ENCODE measurements around the gene PODXL2.
"Not testable (repeated sequence)": the region's sequence is repeated elsewhere in the genome, so short reads cannot be mapped to it uniquely, and the experiment has no call there.

The PODXL2 gene

DNA sequence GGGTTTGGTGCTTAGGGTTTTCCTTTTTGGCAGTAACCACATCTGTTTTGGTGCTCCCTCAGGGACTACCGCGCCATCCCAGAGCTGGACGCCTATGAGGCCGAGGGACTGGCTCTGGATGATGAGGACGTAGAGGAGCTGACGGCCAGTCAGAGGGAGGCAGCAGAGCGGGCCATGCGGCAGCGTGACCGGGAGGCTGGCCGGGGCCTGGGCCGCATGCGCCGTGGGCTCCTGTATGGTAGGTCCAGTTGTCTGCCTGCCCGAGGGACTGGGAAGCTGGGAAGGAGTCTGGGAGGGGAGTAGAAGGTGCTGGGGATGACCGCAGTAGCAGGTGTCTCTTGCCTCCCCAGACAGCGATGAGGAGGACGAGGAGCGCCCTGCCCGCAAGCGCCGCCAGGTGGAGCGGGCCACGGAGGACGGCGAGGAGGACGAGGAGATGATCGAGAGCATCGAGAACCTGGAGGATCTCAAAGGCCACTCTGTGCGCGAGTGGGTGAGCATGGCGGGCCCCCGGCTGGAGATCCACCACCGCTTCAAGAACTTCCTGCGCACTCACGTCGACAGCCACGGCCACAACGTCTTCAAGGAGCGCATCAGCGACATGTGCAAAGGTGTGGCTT, 24.3 kb upstream of the PODXL2 start:
- no peak for DNase-seq (ENCODE audit: low read depth, low spot score)

DNA sequence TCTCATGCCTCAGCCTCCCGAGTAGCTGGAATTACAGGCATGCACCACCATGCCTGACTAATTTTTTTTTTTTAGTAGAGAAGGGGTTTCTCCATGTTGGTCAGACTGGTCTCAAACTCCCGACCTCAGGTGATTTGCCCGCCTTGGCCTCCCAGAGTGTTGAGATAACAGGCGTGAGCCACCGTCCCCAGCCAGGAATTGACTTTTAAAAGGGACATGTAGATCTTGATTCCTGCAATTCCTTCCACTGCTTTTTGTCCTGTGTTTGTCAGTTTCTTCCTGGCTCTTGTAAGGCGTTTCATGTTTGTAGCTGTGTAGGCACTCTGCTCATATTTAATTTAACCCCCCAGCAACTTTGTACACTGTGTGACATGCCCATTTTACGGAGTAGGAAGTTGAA, 23.4 kb upstream of the PODXL2 start:
- DNase-seq (ENCODE audit: low read depth, low spot score), result not testable (repeated sequence)

DNA sequence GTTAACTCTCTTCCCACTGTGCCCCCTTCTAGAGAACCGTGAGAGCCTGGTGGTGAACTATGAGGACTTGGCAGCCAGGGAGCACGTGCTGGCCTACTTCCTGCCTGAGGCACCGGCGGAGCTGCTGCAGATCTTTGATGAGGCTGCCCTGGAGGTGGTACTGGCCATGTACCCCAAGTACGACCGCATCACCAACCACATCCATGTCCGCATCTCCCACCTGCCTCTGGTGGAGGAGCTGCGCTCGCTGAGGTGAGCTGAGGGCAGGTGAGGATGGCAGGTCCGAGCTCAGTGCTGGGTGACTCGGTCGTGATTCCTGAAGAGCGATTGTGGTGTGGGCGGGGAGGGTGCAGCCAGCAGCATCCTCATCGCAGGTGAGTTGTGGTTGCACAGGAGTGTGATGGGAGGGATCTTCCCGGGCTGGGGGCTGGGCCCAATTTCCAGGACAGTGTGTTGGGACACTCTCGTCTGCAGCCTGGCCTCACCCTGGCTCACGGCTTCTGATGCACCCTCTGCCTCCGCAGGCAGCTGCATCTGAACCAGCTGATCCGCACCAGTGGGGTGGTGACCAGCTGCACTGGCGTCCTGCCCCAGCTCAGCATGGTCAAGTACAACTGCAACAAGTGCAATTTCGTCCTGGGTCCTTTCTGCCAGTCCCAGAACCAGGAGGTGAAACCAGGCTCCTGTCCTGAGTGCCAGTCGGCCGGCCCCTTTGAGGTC, 22.7 kb upstream of the PODXL2 start:
- DNase-seq (ENCODE audit: low read depth, low spot score), result no peak

DNA sequence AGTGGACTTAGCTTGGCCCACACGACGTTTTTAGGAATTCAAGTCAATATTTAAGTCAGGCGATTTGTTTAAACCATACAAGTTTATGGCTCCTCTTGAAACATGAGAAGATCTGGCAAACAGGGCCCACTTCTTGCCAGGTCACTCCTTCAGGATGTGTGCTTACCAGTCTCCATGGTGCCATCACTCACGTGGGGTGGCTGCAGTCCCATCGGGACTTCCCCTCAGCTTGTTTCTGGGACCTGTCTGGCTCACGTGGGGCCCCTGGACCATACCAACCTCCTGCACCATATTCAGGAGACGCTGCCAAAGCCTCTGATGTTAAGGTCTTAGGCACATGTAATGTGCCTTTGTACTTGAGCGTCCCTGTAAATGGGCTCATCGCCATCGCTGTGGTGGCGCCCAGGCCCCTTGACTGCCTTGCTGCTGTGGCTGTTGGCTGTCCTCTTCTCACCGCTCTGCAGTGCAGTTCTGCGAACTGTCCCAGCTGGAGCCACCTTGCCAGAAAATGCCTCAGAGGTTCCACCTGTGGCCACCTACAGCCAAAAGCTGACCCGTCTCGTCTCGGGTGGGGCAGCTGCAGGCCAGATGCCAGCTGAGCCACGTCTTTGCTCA, 21.9 kb upstream of the PODXL2 start:
- DNase-seq (ENCODE audit: low read depth, low spot score), result no peak

DNA sequence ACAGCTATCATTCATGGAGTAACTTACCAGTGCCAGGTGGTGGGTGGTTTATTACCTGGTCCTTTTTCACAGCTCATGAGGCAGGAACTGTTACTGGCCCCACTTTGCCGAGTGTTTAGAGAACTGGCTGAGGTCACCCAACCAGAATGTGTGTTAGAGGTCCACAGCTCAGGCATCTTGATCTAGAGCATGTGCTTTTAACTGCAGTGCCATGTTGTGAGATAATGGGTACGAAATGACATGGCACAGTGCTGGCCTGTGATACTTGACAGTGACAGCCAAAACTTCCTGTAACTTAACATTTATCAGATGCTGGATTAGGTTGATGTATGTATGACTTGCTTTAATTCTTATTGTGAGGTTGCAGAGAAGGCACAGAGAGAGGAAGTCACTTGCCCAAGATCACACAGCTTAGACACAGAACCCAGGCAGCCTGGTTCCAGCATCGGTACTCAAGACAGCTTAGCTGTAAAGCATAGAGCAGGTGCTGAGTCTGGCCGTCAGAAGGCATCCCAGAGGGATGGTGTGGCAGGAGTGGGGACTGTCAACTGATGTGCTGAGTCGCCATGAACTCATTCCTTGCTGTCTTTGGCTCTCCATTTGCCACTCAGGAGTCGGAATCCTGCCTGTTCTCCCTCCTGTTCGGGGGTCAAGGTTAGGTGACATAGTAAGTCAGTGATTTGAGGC, 21.2 kb upstream of the PODXL2 start:
- DNase-seq (ENCODE audit: low read depth, low spot score), result no peak

DNA sequence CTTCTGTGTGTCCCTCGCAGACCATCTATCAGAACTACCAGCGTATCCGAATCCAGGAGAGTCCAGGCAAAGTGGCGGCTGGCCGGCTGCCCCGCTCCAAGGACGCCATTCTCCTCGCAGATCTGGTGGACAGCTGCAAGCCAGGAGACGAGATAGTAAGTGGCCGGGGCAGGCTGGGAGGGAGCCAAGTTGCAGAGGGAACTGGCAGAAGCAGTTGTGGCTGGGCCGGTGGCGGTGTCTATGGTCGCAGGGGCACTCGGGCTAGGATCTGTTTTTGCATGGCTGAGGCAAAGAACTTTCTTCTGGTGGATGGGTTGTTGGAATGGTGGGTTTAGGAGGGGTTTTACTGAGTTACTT, 20.6 kb upstream of the PODXL2 start:
- DNase-seq (ENCODE audit: low read depth, low spot score), result no peak

DNA sequence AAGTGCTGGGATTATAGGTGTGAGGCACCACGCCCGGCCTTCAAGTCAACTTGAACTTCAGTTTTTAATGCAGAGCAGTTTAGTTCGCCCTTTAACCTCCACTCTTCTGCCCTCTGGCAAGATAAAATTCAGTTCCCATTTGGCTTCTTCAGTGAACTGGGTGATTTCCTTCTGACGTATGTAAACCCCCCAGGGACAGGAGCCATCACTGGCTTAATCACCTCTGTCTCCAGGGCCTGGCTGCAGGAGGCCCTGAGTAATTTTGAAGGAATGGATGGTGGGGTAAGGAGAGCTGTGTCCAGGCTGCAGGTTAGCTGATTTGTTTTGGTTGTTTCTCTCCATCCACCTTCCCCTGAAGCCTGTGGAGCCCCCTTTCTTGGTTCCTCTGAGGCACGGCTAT, 18.9 kb upstream of the PODXL2 start:
- peak; percentile 37 for DNase-seq (ENCODE audit: low read depth, low spot score)

DNA sequence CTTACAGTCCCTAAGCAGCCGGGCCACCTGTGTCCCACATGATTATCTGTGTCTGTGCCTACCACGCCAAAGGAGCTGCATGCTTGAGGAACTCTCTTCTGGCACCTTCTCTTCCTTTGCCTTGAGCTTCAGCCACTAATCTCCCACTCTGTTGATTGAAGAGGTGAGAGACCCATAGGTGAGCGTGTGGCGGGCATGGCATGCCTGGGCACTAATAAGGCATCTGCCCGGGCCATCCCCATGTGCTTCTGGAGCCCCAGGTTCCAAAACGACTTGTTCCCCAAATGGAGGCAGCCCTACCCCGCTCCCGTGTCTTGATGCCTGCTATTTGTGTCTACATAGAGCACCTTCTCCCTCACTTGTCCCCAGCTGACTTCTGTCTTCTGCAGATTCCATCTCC, 17.7 kb upstream of the PODXL2 start:
- DNase-seq (ENCODE audit: low read depth, low spot score), result no peak

DNA sequence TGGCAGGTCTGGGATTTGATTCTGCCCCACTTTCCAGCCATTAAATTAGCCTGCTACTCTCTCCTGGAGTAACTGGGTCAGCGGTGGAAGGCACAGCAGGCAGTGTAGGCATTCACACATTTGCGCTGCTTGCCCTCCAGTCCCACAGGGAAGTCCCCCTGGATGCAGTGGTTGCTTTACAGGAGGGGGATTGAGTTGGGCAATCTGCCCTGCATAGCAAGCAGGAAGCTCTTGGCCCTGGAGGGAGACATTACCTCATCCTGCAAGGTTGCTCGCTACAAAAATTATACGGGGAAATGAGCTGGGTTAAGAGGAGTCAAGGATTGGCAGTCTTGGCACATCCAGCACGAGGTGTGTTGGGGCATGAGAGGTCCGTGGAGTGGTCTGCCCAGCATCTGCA, 16.0 kb upstream of the PODXL2 start:
- DNase-seq (ENCODE audit: low read depth, low spot score), result peak; percentile 86

DNA sequence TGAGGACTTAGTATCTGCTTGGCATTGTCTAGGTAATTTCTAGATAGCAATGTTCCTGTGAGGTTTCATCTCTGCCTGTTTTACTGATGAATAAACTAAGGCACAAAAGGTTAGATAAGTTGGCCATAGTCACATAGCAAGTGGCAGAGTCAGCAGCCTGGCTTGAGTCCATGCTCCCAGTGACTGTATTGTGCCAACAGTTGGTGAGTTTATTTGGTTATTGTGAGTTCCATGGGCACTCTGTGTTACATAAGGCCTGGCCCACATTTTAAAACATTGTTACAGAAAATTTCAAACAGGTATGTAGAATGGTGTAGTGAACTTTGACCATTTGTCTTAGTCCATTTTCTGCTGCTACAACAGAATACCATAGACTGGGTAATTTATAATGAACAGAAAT, 15.6 kb upstream of the PODXL2 start:
- peak; percentile 61 for DNase-seq (ENCODE audit: low read depth, low spot score)

DNA sequence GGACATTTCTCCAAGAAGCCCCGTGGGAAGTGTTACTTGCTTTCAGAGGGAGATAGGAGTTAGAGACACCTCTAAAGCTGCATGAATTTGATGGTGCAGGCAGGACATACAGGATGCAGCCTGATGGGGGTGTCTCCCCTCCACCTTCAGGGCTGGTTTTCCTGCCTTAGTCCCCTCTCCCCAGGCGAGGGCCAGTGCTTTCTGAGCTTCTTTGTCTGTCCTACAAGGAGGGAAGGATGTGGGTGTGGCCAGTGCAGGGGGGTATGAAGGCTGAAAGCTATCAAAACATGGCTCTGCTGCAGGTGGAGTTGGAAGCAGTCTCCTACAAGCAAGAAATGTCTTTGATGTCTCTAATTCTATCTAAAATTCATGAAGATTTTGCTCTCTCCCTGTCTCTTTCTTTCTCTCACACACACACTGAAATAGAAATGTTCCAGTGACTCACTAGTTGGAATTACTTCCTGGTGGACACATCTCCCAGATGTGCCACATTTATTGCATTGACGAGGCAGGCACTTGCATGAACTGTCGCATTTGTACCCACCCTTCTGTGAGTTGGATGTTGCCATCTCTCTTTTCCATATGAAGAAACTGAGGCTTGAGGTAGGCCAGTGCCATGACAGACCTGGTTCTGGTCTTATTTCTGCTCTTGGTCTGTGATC, 13.9 kb upstream of the PODXL2 start:
- no peak for DNase-seq (ENCODE audit: low read depth, low spot score)

DNA sequence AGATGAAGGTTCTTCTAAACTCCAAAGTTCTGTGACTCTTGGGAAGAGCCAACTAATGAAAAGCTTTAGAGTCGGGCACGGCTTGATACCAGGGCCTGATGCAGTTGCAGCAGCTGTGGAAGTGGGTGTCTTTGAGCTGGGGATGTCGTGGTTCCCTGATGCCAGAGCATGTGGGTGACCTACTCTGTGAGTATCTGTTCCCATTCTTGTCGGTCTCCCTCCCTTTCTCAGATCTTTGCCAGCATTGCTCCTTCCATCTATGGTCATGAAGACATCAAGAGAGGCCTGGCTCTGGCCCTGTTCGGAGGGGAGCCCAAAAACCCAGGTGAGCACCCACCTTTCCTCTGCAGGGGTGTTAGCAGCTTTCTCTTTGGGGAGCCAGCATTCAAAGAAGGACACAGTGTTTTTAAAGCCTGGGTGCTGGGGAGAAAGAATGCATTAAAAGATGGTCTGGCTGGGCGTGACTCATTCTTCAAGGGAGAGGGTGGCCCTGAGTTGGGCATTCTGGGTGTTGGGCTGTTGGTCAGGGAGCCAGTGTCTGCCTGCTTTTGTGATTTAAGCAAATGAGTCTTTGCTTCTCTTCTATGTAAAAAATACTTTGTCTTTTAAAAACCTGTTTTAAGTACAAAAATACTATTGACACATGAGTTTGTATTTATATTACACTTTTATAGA, 13.2 kb upstream of the PODXL2 start:
- DNase-seq (ENCODE audit: low read depth, low spot score), result peak; percentile 29

DNA sequence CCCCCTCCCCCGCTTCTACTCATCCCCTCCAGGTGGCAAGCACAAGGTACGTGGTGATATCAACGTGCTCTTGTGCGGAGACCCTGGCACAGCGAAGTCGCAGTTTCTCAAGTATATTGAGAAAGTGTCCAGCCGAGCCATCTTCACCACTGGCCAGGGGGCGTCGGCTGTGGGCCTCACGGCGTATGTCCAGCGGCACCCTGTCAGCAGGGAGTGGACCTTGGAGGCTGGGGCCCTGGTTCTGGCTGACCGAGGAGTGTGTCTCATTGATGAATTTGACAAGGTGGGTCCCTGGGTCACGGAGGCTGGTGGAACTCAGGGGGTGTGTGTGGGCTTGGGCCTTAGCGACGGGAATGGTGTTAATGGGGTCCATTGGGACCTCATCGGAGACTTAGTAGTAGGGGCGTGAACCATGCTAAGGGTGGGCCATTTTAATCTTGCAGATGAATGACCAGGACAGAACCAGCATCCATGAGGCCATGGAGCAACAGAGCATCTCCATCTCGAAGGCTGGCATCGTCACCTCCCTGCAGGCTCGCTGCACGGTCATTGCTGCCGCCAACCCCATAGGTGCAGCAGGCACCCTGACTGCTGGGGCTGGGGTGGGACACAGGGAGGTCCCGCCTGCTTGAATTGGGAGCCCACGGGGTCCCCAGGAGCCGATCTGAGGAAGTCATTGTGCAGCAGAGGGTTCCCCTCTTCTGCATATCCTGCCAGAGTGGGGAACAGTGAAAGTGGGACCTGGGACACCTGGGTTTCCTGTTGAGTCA, 12.0 kb upstream of the PODXL2 start:
- no peak for DNase-seq (ENCODE audit: low read depth, low spot score)

DNA sequence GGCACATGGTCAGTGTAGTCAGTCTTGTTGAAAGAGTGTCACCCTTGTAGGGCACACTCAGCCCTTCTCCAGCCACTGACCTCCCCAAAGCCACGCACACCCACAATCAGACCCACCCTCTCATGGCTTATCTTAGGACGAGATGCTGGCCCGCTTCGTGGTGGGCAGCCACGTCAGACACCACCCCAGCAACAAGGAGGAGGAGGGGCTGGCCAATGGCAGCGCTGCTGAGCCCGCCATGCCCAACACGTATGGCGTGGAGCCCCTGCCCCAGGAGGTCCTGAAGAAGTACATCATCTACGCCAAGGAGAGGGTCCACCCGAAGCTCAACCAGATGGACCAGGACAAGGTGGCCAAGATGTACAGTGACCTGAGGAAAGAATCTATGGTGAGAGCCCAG, 10.1 kb upstream of the PODXL2 start:
- no peak for DNase-seq (ENCODE audit: low read depth, low spot score)

DNA sequence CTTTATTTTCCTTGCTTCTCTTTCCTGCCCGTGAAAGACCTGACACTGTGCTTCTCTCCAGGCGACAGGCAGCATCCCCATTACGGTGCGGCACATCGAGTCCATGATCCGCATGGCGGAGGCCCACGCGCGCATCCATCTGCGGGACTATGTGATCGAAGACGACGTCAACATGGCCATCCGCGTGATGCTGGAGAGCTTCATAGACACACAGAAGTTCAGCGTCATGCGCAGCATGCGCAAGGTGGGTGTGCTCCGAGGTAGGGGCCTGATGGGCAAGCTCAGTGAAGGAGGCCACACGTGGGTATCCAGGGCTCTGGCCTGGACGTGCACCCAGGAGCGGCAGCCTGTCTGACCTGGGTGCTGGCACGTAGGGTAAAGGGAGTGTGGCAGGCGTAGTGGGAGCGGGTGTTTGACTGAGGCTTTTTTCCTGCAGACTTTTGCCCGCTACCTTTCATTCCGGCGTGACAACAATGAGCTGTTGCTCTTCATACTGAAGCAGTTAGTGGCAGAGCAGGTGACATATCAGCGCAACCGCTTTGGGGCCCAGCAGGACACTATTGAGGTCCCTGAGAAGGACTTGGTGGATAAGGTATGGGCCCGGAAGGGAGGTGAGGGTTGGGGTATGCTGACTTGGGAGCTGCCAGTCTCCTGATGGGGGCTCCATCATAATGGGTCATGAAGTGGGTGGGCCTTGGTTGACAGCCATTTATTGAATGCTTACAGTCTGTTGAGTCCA, 8.2 kb upstream of the PODXL2 start:
- no peak for DNase-seq (ENCODE audit: low read depth, low spot score)

DNA sequence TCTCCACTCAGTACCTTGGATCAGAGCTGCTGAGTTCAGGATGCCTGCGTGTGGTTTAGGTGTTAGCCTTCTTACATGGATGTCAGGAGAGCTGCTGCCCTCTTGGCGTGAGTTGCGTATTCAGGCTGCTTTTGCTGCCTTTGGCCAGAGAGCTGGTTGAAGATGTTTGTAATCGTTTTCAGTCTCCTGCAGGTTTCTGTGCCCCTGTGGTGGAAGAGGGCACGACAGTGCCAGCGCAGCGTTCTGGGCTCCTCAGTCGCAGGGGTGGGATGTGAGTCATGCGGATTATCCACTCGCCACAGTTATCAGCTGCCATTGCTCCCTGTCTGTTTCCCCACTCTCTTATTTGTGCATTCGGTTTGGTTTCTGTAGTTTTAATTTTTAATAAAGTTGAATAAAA, 7.0 kb upstream of the PODXL2 start:
- no peak for DNase-seq (ENCODE audit: low read depth, low spot score)

DNA sequence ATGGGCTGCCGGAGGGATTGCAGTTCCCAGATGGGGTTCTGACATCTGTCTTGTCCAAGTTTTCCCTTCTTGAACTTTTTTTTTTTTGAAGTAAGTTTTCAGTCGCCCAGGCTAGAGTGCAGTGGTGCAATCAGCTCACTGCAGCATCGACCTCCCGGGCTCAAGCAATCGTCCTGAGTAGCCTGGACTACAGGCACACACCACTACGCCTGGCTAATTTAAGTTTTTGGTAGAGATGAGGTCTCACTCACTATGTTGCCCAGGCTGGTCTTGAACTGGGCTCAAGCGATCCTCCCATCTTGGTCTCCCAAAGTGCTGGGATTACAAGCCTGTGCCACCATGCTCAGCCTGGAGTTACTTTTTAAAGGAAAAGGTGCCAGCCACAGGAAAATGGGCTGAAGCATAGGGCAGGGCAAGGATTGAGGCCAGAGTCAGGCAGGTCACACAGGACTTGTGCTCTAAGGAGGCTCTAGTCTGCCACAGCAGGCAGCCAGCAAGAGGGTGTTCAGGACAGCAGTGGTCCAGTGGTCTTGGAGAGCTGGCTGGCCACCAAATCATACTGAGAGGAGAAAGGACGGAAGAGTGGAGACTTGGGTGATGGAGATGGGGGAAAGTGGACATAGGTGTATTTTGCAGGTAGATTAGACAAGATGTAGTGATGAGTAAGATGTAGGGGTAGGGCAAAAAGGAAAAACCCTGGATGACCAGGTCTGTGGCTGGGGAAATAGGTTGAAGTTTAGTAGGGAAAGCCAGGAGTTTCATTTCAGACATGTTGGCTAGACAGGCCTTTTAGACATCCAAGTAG, 6.0 kb upstream of the PODXL2 start:
- no peak for DNase-seq (ENCODE audit: low read depth, low spot score)

DNA sequence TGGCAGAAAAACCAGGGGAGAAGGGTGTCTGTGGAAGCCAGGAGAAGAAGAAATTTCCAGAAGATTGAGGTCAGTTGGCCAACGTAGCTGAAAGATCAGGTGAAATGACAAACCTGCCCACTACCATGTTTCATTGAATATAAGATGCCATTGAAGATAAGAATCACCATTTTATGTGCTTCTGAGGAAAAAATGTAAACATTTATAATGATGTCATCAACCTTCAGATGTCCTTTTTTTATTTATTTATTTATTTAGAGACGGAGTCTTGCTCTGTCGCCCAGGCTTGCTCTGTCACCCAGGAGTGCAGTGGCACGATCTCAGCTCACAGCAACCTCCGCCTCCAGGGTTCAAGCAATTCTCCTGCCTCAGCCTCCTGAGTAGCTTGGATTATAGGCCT, 4.9 kb upstream of the PODXL2 start:
- DNase-seq (ENCODE audit: low read depth, low spot score), result no peak

DNA sequence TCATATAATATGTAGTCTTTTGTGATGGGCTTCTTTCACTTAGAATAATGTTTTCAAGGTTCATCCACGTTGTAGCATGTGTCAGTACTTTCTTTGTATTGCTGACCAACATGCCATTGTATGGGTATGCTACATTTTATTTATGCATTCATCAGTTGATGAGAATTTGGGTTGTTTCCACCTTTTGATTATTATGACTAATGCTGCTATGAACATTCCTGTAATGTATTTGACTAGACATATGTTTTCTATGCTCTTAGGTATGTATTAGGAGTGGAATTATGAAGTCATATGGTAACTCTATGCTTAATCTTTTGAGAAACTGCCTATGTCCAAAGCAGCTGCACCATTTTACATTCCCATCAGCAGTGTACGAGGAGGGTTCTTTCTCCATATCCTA, 3.2 kb upstream of the PODXL2 start:
- DNase-seq (ENCODE audit: low read depth, low spot score), result no peak

Measured in astrocyte of the hippocampus (primary cell).